HG02938 (cell line): ENCODE results near the gene CCN5.

Experiments used
- ATAC-seq: cut with Tn5 transposase; IDR thresholded peaks from one replicate; pipeline ENCODE4 v1.9.1; 2021; ENCODE audit warnings: mild to moderate bottlenecking, moderate library complexity; ENCODE audit not compliant: unreplicated experiment

CCN5 gene

DNA sequence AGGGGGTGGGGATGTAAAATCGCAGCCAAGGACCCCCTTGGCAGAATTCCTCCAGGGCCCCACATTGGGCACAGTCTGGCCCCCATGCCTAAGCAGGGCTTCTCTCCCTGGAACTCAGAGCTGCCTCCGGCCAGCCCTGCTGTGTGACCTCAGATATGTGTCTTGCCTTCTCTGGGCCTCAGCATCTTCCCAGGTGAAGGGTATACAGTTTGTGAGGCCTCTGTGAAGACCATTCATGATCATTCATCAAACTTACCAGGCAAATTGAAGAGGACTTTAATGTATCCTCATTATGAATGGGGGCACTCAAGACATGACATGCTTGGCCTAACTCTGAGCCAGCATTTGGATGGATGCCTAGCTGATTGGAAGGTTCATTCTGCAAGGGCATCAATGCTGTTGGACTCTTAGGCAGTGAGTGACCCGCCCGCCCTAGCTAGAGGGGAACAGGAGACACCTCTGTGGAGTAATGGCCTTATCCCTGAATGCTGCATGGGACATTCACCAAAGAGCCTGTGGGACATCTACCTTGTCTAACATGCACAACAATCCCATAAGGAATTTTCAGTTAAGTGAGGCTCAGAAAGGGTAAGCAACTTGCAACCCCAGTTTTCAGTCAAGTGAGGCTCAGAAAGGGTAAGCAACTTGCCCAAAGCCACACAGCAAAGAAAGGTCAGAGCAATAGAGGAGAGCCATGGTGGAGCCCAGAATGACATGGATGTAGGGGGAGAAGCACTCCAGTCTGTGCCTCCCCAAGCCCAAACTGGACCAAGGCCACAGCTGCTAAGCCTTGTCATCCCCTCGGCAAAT lies 535 bp downstream of the CCN5 start:
- ATAC-seq, result no peak

GRCh38 chr20:44716309-44717106 lies 1.3 kb downstream of the CCN5 start:
- no peak for ATAC-seq

- no peak for ATAC-seq
These were observed 2.8 kb downstream of the CCN5 start for GRCh38 chr20:44717986-44718385.

DNA sequence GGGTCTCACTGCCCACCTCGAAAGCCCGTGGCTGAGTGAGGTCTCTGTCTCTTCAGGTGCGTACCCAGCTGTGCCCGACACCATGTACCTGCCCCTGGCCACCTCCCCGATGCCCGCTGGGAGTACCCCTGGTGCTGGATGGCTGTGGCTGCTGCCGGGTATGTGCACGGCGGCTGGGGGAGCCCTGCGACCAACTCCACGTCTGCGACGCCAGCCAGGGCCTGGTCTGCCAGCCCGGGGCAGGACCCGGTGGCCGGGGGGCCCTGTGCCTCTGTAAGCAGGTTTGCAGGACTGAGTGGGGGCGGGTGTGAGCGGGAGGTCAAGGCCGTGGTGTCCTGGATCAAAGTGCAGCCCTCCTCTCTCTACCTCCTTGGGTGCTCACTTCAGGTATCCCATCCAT lies 4.7 kb downstream of the CCN5 start:
- ATAC-seq, result no peak

GRCh38 chr20:44720621-44720996 lies 5.4 kb downstream of the CCN5 start:
- no peak for ATAC-seq

GRCh38 chr20:44720997-44721784 lies 6.0 kb downstream of the CCN5 start:
- no peak for ATAC-seq

DNA sequence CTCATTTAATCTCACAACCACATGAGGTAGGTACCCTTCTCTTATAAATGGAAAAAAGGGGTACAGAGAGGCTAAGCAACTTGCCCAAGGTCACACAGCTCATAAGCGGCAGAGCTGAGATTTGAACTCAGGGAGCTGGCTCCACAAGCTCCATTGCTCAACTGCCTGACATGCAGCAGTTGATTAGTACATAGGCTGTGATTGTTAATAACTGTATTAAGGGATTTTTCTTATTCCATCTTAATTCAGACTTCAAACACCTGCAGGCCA lies 6.6 kb downstream of the CCN5 start:
- no peak for ATAC-seq

DNA sequence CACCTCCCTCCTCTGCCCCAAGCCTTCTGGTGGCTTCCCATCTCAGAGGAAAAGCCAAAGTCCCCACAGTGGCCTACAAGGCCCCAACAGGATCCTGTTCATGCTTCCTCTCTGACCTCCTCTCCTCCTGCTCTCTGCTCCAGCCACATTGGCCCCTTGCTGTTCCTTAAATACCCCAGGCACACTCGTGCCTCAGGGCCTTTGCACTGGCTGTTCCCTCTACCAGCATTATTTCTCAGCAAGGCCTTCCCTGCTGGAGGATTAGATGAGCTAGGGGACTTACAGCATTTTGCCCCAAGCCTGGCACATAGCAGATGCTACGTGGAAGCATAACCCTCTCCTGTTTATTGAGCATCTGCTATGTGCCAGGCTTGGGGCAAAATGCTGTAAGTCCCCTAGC lies 7.8 kb downstream of the CCN5 start:
- no peak for ATAC-seq

DNA sequence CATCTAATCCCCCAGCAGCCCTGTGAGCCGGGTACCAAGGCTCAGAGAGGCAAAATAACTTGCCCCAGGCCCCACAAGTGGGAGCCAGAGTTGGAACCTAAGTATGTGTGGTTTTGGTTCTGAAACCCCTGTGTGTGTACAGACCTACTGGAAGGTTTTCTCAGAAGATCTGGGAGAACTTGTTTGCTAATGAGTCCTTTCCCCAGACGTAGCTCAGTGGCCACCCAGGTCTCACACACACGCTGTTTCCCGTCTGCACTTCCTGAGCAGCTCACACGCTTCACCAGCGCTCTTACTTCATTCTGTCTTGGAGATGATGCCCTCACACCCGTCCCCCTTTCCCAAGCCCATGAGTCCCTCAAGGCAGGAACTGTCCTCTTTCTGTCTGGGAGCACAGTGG lies 8.2 kb downstream of the CCN5 start:
- no peak for ATAC-seq

- ATAC-seq, result no peak
These were observed 8.7 kb downstream of the CCN5 start for GRCh38 chr20:44723798-44724362.

DNA sequence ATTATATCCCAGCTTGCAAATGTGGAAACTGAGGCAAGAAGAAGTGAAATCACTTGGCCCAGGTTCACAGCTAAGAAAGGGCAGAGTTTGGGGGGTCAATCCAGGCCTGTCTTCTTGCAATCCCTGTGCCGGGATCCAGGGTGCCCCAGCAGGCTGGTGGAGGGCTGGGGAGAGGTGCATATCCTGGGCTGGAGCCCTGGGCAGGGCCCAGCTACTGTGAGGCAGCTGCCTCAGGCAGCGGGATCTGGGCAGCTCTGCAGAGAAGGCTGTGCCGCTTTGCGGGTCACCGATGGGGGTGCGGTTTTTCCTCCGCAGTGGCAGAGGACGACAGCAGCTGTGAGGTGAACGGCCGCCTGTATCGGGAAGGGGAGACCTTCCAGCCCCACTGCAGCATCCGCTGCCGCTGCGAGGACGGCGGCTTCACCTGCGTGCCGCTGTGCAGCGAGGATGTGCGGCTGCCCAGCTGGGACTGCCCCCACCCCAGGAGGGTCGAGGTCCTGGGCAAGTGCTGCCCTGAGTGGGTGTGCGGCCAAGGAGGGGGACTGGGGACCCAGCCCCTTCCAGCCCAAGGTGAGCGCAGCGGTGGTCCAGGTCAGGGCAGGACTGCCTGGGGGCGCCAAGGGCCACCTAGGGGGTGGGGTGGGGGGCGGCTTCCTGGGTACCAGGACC lies 9.4 kb downstream of the CCN5 start:
- ATAC-seq, result no peak

DNA sequence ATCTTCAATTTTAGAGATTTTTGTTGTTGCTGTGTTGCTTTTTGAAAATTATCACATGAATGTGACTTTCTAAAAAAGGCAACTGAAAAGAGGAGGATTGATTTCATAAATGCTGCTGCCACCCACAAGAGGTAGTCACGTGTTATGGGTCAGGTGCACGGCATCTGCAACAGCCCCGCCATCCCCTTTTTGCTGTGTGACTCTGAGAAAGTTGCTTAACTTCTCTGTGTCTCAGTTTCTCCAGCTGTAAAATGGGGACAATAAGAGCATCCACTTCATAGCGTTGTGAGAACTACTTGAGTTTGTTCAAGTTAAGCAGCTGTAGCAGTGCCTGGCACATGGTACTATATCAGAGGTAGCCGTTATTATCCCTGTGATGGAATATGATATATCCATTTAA lies 10.7 kb downstream of the CCN5 start:
- ATAC-seq, result no peak

- ATAC-seq, result no peak
These were observed 11.9 kb downstream of the CCN5 start for GRCh38 chr20:44727039-44727438.

DNA sequence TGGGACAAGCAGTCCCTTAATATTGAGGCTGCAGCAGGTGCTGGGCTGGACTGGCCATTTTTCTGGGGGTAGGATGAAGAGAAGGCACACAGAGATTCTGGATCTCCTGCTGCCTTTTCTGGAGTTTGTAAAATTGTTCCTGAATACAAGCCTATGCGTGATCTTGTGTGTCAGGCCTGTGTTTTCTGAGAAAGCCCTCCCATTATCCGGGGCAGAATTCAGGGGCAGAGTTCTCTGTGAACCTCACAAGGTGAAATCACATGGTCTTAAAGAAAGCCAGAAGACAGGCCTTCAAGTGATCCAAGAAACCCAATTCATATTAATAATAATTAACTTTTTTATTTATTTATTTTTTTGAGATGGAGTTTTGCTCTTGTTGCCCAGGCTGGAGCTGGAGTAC lies 12.5 kb downstream of the CCN5 start:
- ATAC-seq, result no peak

DNA sequence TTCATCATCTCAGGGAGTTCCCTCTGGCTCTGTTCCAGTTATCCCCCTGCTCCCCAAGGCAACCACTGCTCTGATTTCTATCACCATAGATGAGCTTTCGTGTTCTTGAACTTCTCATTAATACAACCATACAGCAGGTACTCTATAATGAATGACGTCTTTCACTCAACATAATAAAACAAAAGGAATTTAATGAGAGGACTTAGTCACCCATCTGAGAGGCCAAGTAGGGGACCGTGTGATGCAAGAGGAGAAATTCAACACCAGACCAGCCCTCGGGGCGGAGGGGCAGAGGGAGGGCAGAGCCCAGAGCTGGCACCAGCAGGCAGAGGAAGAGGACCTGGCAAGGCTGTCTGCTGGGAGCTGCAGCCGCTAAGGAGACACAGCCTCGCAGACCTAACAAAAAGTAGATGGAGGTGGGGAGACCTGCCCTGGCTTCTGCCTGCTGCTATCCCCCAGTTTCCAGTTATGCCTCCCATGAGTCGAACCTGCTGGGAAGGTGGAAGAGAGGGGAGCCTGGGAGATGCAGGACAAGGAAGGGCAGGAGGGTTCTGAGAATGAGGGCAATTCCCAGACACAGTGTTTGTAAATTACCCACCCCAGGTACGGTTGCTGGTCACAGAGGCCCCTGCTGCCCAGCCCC lies 13.8 kb downstream of the CCN5 start:
- ATAC-seq, result no peak

DNA sequence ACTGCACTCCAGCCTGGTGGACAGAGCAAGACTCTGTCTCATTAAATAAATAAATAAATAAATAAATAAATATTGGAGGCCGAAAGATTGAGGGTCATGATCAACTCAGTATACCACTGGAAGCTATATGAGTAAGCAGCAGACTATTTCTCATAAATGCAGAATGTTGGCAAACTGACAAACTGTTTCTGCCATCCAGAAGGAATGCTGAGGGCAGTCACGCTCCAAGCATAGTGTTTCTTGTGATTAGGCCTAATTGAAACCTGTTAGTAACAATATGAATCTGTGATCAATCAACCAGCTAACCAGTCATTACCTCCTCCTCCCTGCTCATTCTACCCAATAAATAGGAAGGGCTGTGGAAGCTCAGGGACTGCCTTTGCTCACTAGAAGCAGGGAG lies 15.3 kb downstream of the CCN5 start:
- ATAC-seq, result no peak

GRCh38 chr20:44731657-44732056 lies 16.5 kb downstream of the CCN5 start:
- ATAC-seq, result no peak

GRCh38 chr20:44732327-44732726 lies 17.2 kb downstream of the CCN5 start:
- ATAC-seq, result no peak

DNA sequence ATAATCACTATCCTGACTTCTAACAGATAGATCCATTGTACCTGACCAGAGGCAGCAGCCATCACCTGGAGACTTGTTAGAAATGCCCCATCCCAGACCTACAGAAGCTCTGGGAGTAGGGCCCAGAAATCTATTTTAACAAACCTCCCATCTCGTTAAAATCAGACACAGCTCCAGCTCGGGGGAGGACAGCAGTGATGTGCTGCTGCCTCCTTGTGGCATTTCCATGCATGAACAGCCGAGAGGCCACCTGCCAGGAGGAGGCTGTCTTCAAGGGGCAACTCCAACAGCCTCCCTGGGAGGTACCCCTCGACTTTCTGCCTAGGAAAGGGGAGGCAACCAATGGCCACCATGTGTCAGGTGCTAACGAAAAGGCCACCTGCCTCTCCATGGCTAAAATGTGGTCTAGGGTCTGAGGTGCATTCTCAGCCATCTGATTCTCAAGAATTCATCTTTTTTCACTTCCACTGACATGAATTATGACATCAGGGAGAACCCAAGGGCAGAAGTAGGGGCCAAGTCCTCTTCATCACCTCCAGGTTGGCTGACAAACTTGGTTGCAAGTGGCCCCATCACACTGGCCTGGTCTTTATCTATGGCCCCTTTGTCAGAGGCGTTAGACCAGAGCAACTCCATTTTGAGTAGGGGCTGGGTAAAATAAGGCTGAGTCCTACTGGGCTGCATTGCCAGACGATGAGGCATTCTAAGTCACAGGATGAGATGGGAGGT lies 18.3 kb downstream of the CCN5 start:
- ATAC-seq, result no peak

GRCh38 chr20:44734938-44735337 lies 19.8 kb downstream of the CCN5 start:
- ATAC-seq, result no peak
